NCI-H2081 treated with DMSO at 0.1 percent for 48 hours (cell line): ENCODE results near the gene UBTF.
A peak's percentile ranks its signal among the peaks of the same experiment; 100 is the strongest.

ENCODE experiments used
- DNase-seq: peaks from one replicate; lab custom pipeline; 2025; lab: John Stamatoyannopoulos, UW

The UBTF gene

DNA sequence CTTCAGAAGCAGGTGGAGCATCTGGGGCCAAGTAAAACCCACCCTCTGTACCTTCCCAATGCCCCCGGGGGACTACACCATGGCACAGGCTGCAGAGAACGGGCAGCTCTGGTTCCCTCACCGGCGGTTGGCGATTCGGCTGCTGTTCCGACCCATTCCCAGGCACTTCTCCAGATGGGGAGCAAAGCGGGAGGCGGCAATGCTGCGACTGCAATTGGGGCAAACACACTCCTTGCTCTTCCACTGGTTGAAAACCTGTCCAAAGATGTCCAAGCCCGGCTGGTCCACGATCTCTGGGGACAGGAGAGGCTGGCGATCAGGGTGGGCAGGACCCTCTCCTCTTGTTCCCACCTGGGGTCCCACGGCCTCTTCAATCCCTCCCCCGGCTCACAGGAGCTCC lies 22.4 kb downstream of the UBTF start:
- DNase-seq: no peak

- no peak for DNase-seq
Measured at GRCh38 chr17:44193326-44194084, 26.0 kb downstream of the UBTF start.

GRCh38 chr17:44192750-44193149 lies 26.7 kb downstream of the UBTF start:
- DNase-seq: no peak

DNA sequence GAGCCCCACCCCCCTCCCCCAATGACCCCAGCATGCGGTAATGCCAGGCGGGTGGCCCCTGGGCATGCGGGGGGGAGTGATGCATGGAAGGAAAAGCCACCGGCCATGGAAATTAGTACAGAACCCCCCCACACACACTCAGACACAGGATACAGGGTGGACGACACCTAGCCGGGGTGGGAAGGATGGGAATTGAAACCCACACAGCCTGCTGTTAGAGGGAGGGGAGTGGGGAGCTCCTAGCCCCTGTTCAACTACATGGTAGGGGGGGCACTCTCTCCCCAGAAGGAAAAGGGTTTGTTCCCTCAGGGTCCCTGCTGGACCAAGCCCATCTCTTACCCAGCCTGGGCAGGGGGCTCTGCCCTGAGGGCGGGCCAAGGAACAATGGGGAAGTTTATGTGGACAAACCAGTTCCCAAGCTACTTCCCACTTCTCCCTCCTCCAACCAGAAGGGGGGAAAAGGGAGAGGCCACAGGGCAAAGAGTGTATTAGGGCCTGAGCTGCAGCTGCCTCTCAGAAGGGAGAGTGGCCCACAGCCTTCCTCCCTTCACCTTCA lies 27.5 kb downstream of the UBTF start:
- no peak for DNase-seq

DNA sequence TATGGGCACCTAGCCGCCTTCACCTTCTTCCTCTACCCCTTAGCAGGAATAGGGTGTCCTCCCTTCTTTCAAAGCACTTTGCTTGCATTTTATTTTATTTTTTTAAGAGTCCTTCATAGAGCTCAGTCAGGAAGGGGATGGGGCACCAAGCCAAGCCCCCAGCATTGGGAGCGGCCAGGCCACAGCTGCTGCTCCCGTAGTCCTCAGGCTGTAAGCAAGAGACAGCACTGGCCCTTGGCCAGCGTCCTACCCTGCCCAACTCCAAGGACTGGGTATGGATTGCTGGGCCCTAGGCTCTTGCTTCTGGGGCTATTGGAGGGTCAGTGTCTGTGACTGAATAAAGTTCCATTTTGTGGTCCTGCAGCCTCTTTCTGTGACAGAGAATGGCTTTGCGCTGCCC lies 28.1 kb downstream of the UBTF start:
- DNase-seq: no peak

GRCh38 chr17:44190481-44190880 lies 29.0 kb downstream of the UBTF start:
- no peak for DNase-seq

DNA sequence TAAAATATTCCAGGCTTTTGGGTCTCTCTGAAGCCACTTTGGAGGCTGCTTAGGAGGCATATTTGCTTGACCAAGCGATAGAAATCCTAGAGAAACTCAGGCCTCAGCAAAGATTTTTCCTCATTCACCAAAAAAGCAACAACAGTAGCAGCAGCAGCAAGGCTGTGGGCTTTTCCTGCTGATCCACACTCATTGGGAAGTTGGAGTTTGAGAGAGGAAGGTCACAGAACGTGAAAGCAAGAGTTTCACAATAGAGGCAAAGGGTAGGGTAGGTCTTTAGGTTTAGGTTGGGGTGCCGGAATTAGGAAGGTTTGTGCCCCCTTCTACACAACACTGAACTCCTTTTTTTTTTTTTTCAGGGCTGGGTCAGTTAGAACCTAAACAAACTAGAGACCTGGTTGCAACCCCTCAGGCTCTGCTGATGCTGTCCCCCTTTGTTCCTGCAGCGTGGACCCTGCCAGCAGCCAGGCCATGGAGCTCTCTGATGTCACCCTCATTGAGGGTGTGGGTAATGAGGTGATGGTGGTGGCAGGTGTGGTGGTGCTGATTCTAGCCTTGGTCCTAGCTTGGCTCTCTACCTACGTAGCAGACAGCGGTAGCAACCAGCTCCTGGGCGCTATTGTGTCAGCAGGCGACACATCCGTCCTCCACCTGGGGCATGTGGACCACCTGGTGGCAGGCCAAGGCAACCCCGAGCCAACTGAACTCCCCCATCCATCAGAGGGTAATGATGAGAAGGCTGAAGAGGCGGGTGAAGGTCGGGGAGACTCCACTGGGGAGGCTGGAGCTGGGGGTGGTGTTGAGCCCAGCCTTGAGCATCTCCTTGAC lies 30.7 kb downstream of the UBTF start:
- DNase-seq: no peak

DNA sequence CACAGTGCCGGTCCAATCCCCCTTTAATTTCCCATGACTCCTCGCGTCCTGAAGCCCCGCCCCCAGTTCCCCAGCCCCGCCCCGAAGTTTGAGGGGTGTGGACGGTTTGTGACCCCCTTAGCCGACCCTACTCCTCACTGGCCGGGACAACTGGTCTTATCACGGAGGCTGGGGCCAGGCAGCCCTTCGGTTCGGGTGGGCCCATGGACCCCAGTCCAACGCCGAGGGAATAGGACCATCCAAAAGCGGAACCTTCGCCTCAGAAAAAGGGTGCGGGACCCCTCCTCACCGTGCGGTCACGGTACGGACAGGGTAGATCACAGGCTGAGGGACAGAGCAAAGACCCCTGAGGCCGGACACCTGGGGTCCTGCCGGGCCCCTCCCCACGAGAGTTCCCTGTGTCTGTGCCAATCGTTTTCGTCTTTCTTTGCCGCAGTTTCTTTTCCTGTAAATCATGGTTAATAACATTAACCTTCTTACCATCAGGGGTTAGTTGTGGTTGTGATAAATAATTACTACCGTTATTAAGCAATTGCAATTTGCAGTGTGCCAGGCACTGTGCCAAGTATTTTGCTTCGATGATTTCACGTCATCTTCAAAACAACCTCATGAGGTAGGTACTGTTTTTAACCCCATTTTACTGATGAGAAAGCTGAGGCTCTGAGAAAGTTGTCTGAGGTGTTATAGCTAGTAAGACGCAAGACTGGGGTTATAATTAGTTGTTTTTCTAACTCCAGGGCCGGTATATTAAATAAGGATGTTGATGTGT lies 32.2 kb downstream of the UBTF start:
- no peak for DNase-seq

GRCh38 chr17:44186307-44187130 lies 33.0 kb downstream of the UBTF start, which contains the start of gene TMUB2:
TMUB2 (plus strand) TSS chr17:44186972; CDS start chr17:44187709, 737 bp downstream.
- peak; percentile 98 for DNase-seq

DNA sequence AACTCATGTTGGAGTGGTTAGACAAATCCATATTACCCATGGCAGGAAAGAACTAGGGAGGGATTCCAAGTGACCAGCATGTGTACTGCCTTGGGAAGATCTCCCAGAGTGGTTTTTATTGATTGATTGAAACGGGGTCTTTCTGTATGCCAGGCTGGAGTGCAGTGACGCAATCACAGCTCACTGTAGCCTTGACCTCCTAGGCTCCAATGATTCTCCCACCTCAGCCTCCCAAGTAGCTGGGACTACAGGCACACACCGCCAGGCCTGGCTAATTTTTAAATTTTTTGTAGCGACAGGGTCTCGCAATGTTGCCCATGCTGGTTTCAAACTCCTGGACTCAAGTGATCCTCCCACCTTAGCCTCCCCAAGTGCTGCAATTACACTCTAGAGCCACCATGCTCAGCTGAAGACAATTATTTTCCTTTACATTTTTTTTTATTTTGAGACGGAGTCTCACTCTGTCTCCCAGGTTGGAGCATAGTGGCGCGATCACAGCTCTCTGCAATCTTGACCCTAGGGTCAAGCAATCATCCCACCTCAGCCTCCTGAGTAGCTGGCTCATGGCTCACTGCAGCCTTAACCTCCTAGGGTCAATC lies 35.2 kb downstream of the UBTF start:
- DNase-seq: no peak

DNA sequence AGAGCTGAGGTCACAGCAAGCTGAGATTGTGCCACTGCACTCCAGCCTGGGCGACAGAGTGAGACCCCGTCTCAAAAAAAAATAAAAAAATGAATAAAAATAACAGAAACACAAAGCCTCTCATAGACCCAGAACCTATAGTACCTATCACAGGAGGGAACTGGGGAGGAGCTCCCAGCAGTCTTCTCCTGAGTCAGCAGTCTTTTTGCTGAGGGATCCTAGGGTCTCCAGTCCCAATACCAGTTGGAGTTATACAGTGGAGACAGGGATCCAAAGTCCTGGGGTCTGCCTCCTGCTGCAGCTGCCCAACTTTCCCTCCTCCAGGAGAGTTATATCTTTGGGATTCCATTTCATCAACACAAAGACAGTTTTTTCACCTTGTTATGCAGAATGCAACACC lies 36.5 kb downstream of the UBTF start:
- DNase-seq: no peak

DNA sequence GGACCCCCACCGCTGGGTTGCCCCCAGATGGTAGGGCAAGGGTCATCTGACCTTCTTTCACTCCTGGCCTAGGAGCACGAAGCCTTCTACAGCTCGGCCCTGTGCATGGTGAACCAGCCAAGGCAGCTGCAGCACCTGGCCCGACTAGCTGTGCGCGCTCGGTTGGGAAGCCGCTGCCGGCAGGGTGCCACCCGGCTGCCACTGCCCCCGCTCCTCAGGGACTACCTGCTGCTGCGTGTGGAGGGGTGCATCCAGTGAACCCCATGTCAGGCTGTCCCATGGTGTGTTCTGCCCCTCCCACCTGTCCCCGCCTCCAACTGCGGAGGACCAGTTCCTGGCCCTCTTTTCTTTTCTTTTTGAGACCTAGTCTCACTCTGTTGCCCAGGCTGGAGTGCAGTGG lies 41.3 kb downstream of the UBTF start:
- no peak for DNase-seq

DNA sequence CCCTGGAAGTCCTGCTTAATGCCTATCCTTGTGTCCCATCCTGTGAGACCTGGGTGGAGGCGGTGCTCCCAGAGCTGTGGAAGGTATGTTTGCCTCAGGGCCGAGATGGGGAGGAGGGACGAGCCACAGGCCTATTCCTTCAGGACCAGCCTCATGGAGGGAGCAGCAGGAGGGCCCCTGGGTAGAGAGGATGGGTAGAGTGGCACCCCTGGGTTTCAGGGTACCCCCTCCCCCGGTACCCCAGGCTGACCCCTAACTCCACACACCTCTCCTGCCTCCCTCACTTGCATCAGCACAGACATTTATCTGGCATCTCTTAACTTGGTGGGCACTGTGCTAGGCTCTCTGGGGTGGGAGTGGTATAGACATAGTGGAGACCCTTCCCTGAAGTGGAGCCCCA lies 41.8 kb downstream of the UBTF start:
- DNase-seq: no peak

DNA sequence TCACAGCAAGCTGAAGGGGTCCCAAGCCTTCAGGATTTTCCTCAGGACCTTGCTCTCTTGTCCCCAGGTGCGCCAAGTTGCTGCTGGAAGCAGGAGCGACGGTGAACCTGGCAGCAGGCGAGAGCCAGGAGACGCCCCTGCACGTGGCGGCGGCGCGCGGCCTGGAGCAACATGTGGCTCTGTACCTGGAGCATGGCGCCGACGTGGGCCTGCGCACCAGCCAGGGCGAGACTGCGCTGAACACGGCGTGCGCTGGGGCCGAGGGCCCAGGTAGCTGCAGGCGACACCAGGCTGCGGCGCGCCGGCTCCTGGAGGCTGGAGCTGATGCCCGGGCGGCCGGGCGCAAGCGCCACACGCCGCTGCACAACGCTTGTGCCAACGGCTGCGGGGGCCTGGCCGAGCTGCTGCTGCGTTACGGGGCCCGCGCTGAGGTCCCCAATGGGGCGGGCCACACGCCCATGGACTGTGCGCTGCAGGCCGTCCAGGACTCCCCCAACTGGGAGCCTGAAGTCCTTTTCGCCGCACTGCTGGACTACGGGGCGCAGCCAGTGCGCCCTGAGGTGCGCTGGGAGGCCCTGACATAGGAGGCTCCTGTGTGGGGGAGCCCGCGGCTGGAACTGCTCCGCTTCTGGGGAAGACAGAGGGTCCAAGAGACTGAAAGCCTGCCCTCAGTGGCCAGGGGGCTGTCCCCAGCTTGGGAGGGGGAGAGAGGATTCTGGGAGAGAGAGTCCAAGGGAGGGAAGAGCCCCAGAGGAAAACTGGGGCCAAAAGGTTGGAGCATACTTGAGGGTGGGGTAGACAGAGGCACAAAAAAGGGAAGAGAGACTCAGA lies 42.6 kb downstream of the UBTF start:
- DNase-seq: no peak

- DNase-seq: no peak
Measured at GRCh38 chr17:44176257-44176656, 43.2 kb downstream of the UBTF start.

DNA sequence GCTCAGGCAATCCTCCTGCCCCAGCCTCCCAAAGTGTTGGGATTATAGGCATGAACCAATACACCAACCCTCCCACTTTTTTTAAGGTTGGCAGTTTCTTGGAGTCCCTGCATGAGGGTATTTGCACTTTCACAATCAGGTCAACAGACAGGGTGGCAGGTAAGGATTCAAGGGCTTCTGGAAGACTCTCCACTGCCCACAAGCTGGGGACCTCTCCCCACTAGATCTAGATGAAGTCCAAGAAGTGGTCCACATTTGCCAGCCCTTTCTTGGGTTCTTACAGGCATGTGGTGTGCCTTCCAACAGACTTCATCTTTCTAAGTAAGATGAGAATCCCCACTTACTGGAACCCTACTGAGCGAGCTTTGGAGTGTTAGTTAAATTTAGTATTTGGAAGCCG lies 45.0 kb downstream of the UBTF start:
- no peak for DNase-seq

DNA sequence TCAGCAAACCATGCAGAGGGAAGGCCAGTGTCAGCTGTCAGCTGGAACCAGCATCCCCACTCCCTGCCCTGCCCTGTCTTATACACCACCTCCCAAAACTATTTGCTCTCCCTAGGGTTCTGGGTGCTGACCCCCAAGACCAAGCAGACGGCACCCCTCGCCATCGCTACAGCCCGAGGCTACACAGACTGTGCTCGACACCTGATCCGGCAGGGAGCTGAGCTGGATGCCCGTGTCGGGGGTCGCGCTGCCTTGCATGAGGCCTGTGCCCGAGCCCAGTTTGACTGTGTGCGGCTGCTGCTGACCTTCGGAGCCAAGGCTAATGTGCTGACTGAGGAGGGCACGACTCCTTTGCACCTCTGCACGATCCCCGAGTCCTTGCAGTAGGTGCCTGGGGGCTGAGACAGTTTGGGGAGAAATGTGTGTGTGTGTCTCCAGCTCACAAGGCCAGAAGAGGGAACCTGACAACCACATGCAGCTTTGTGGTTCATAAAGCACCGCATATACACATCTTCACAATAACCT lies 47.5 kb downstream of the UBTF start:
- DNase-seq: no peak

GRCh38 chr17:44170499-44171201 lies 48.8 kb downstream of the UBTF start, which contains the start of gene ASB16:
ASB16 (plus strand) TSS chr17:44170704; CDS start chr17:44170790, 86 bp downstream.
- DNase-seq: no peak

DNA sequence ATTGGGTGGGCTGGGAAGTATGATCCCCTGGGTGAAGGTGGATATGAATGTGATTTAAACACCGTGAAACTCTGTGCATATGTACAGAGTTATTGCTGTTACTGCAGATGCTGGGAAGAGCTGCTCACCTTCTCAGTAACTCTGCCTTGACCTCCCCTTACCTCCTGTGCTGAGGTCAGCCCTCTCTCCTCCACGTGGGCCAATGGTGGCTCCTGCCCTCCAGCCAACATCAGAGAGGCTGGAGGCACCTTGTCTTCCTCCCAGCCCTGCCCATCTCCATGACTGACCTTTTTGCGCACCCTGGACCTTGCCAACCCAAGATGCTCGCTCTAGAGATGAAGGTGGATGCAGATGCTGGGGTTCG lies 49.4 kb downstream of the UBTF start:
- DNase-seq: no peak
